ENCODE measurements around the gene OR10H4. TPM values are rescaled to one million over a fixed set of nuclear protein-coding genes. Genes with fewer than 3 reads are reported as not detected.
"Not testable (repeated sequence)": the region's sequence is repeated elsewhere in the genome, so short reads cannot be mapped to it uniquely, and the experiment has no call there.

The OR10H4 gene
- polyA plus RNA-seq, 1 donor from 2014 or later, result not detected

DNA sequence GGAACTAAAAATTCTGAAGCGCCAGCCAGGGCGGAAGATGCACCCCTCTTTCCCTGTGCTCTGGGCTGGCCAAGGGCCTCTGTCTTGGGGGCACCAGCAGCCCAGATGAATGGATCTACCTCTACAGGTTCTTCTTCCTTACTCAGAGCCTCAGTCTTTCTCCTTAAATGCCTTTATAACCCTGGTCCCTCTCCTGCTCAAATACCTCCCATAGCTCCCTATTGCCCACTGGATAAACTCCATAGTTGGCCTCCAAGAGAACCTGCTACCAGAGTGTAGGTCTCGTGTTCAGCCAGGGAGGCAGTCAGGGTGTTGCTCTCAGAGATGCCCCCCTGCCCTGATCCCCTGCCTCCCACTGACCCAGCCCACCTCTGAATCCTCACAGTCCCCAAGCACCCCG, 30.5 kb downstream of the OR10H4 start:
- H3K9ac ChIP-seq (ENCODE audit: low read length), result no peak overlapping the region
- H3K4me3 ChIP-seq (ENCODE audit: low read length), result no peak overlapping the region
- H3K4me2 ChIP-seq (ENCODE audit: low read length), result no peak overlapping the region
- no peaks in the 10 kb centered on the region for H3K79me2 ChIP-seq (replicated peaks; ENCODE audit: insufficient read depth, low read length)
- H4K20me1 ChIP-seq (ENCODE audit: insufficient read depth), result no peaks in the 10 kb centered on the region
- H3K27ac ChIP-seq (ENCODE audit: low read length), result no peak overlapping the region
- H3K36me3 ChIP-seq (ENCODE audit: insufficient read depth, low read length), result no peaks in the 10 kb centered on the region
- H3K9me3 ChIP-seq (ENCODE audit: low read length), result peaks cover 4% of the 10 kb centered on the region
- H3F3A ChIP-seq (ENCODE audit: insufficient read depth, low read length, poor library complexity, severe bottlenecking), result no peaks in the 10 kb centered on the region
- H3K27me3 ChIP-seq (ENCODE audit: insufficient read depth, low read depth, low read length), result no peaks in the 10 kb centered on the region
- no peak overlapping the region for H2AFZ ChIP-seq (ENCODE audit: low read depth, low read length)
- no peak for TF ChIP-seq TAF1 (IDR thresholded peaks at IDR 0.05; ENCODE audit: low read depth)
- no peak for TF ChIP-seq EP300 (conservative IDR thresholded peaks at IDR 0.05; ENCODE audit: poor library complexity, severe bottlenecking)
- TF ChIP-seq, protein P1, sequence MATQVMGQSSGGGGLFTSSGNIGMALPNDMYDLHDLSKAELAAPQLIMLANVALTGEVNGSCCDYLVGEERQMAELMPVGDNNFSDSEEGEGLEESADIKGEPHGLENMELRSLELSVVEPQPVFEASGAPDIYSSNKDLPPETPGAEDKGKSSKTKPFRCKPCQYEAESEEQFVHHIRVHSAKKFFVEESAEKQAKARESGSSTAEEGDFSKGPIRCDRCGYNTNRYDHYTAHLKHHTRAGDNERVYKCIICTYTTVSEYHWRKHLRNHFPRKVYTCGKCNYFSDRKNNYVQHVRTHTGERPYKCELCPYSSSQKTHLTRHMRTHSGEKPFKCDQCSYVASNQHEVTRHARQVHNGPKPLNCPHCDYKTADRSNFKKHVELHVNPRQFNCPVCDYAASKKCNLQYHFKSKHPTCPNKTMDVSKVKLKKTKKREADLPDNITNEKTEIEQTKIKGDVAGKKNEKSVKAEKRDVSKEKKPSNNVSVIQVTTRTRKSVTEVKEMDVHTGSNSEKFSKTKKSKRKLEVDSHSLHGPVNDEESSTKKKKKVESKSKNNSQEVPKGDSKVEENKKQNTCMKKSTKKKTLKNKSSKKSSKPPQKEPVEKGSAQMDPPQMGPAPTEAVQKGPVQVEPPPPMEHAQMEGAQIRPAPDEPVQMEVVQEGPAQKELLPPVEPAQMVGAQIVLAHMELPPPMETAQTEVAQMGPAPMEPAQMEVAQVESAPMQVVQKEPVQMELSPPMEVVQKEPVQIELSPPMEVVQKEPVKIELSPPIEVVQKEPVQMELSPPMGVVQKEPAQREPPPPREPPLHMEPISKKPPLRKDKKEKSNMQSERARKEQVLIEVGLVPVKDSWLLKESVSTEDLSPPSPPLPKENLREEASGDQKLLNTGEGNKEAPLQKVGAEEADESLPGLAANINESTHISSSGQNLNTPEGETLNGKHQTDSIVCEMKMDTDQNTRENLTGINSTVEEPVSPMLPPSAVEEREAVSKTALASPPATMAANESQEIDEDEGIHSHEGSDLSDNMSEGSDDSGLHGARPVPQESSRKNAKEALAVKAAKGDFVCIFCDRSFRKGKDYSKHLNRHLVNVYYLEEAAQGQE (IDR thresholded peaks at IDR 0.05; ENCODE audit: borderline replicate concordance), result no peak
- TF ChIP-seq RAD21 (conservative IDR thresholded peaks at IDR 0.05), result no peak
- TF ChIP-seq, protein P2, sequence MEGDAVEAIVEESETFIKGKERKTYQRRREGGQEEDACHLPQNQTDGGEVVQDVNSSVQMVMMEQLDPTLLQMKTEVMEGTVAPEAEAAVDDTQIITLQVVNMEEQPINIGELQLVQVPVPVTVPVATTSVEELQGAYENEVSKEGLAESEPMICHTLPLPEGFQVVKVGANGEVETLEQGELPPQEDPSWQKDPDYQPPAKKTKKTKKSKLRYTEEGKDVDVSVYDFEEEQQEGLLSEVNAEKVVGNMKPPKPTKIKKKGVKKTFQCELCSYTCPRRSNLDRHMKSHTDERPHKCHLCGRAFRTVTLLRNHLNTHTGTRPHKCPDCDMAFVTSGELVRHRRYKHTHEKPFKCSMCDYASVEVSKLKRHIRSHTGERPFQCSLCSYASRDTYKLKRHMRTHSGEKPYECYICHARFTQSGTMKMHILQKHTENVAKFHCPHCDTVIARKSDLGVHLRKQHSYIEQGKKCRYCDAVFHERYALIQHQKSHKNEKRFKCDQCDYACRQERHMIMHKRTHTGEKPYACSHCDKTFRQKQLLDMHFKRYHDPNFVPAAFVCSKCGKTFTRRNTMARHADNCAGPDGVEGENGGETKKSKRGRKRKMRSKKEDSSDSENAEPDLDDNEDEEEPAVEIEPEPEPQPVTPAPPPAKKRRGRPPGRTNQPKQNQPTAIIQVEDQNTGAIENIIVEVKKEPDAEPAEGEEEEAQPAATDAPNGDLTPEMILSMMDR (IDR thresholded peaks at IDR 0.05; ENCODE audit: poor library complexity, severe bottlenecking), result no peak
- no peak for TF ChIP-seq POLR2AphosphoS5 (IDR thresholded peaks at IDR 0.05)
- TF ChIP-seq MXI1 (conservative IDR thresholded peaks at IDR 0.05; ENCODE audit: poor library complexity, severe bottlenecking), result no peak
- no peak for TF ChIP-seq EZH2 (IDR thresholded peaks at IDR 0.05; ENCODE audit: borderline replicate concordance, insufficient read depth, low read length, poor library complexity, severe bottlenecking)
- no peak for TF ChIP-seq SMC3 (conservative IDR thresholded peaks at IDR 0.05; ENCODE audit: poor library complexity)
- H3K9me2 ChIP-seq (ENCODE audit: insufficient read depth, low read length), result no peaks in the 10 kb centered on the region

DNA sequence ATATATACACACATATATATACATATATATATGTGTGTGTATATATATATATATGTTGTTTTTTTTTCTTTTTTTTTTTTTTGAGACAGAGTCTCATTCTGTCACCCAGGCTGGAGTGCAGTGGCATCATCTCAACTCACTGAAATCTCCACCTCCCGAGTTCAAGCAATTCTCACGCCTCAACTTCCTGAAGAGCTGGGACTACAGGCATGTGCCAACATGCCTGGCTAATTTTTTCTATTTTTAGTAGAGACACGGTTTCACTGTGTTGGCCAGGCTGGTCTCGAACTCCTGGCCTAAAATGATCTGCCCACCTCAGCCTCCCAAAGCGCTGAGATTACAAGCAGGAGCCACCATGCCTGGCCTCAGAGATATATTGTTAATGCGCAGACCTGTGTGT, 37.0 kb downstream of the OR10H4 start:
- H3K36me3 ChIP-seq (ENCODE audit: insufficient read depth, low read length); H3K4me3 ChIP-seq (ENCODE audit: low read length); H3K9ac ChIP-seq (ENCODE audit: low read length); H3K9me3 ChIP-seq (ENCODE audit: low read length); H3F3A ChIP-seq (ENCODE audit: insufficient read depth, low read length, poor library complexity, severe bottlenecking); H3K4me2 ChIP-seq (ENCODE audit: low read length); H3K27ac ChIP-seq (ENCODE audit: low read length); H3K9me2 ChIP-seq (ENCODE audit: insufficient read depth, low read length); H2AFZ ChIP-seq (ENCODE audit: low read depth, low read length); H4K20me1 ChIP-seq (ENCODE audit: insufficient read depth); H3K27me3 ChIP-seq (ENCODE audit: insufficient read depth, low read depth, low read length); H3K79me2 ChIP-seq (replicated peaks; ENCODE audit: insufficient read depth, low read length): not testable (repeated sequence)

DNA sequence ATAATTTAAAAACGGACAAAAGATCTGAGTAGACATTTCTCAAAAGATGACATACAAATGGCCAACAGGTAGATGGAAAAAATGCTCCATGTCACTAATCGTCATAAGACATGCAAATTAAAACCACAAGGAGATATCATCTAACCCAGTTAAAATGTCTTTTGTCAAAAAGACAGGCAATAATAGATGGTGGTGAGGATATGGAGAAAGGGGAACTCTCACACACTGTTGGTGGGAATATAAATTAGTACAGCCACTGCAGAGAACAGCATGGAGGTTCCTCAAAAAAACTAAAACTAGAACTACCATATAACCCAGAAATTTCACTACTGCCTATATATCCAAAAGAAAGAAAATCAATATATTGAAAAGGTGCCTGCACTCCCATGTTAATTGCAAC, 37.9 kb downstream of the OR10H4 start:
- H4K20me1 ChIP-seq (ENCODE audit: insufficient read depth), result no peaks in the 10 kb centered on the region
- H3K27ac ChIP-seq (ENCODE audit: low read length), result no peak overlapping the region
- H3K9me2 ChIP-seq (ENCODE audit: insufficient read depth, low read length), result no peaks in the 10 kb centered on the region
- no peaks in the 10 kb centered on the region for H3F3A ChIP-seq (ENCODE audit: insufficient read depth, low read length, poor library complexity, severe bottlenecking)
- H3K9ac ChIP-seq (ENCODE audit: low read length), result no peak overlapping the region
- no peaks in the 10 kb centered on the region for H3K9me3 ChIP-seq (ENCODE audit: low read length)
- no peak overlapping the region for H2AFZ ChIP-seq (ENCODE audit: low read depth, low read length)
- H3K36me3 ChIP-seq (ENCODE audit: insufficient read depth, low read length), result no peaks in the 10 kb centered on the region
- no peaks in the 10 kb centered on the region for H3K27me3 ChIP-seq (ENCODE audit: insufficient read depth, low read depth, low read length)
- H3K4me3 ChIP-seq (ENCODE audit: low read length), result no peak overlapping the region
- H3K79me2 ChIP-seq (replicated peaks; ENCODE audit: insufficient read depth, low read length), result no peaks in the 10 kb centered on the region
- TF ChIP-seq, protein P2 (IDR thresholded peaks at IDR 0.05; ENCODE audit: poor library complexity, severe bottlenecking), result no peak
- TF ChIP-seq, protein P1 (IDR thresholded peaks at IDR 0.05; ENCODE audit: borderline replicate concordance), result no peak
- TF ChIP-seq POLR2AphosphoS5 (IDR thresholded peaks at IDR 0.05) (no peak), MXI1 (conservative IDR thresholded peaks at IDR 0.05; ENCODE audit: poor library complexity, severe bottlenecking) (no peak), SMC3 (conservative IDR thresholded peaks at IDR 0.05; ENCODE audit: poor library complexity) (no peak), EZH2 (IDR thresholded peaks at IDR 0.05; ENCODE audit: borderline replicate concordance, insufficient read depth, low read length, poor library complexity, severe bottlenecking) (no peak), TAF1 (IDR thresholded peaks at IDR 0.05; ENCODE audit: low read depth) (no peak), RAD21 (conservative IDR thresholded peaks at IDR 0.05) (no peak)
- no peak overlapping the region for H3K4me2 ChIP-seq (ENCODE audit: low read length)
